ENCODE data around the gene ANKRD65.

- TF ChIP-seq TAF1 (IDR thresholded peaks at IDR 0.05; ENCODE audit: borderline replicate concordance, insufficient read depth, low read length) (no peak), REST (IDR thresholded peaks at IDR 0.05; ENCODE audit: insufficient read depth in 1 of 2, low read depth in 2 of 2, low read length in 2 of 2) (no peak)
Measured at GRCh38 chr1:1462318-1462966, 41.4 kb upstream of the ANKRD65 start.

Data from PFSK-1 (cell line).